ENCODE results near the gene ATAD3B.

GRCh38 chr1:1425753-1426495 is 45.6 kb upstream of the ATAD3B start:
- TF ChIP-seq POLR2AphosphoS5 (IDR thresholded peaks at IDR 0.05; ENCODE audit: borderline replicate concordance, low read depth, low read length) = no peak
- no peak for TF ChIP-seq EZH2 (IDR thresholded peaks at IDR 0.05)
- no peak for TF ChIP-seq FOXP2 (optimal IDR thresholded peaks at IDR 0.05; ENCODE audit: control extremely low read depth, extremely low read length, insufficient read depth)
